Mesothelial cell of epicardium (in vitro differentiated cells): ENCODE data around the gene SDK1. TPM values are rescaled to one million over a fixed set of nuclear protein-coding genes. Genes with fewer than 3 reads are reported as not detected.

ENCODE experiments used
- DNase-seq, 2 experiments: peaks; one replicate each; pipeline ENCODE4 v3.0.0; 2021; ENCODE audit warnings: low spot score in 2 of 2; ENCODE audit not compliant: unreplicated experiment in 2 of 2
- H3K27ac Mint-ChIP-seq: 2 replicates; pipeline ENCODE4 v1.8.0; 2021; ENCODE audit warnings: mixed read lengths
- H3K27me3 Mint-ChIP-seq: 2 replicates; pipeline ENCODE4 v1.8.0; 2021; ENCODE audit warnings: low read depth, mixed read lengths
- H3K36me3 Mint-ChIP-seq: 2 replicates; pipeline ENCODE4 v1.8.0; 2021; ENCODE audit warnings: mixed read lengths
- H3K4me1 Mint-ChIP-seq: 2 replicates; pipeline ENCODE4 v1.8.0; 2021; ENCODE audit warnings: mixed read lengths
- H3K4me3 Mint-ChIP-seq: 2 replicates; pipeline ENCODE4 v1.8.0; 2021; ENCODE audit warnings: mild to moderate bottlenecking, moderate library complexity, mixed read lengths
- H3K9me3 Mint-ChIP-seq: 2 replicates; pipeline ENCODE4 v1.8.0; 2021; ENCODE audit warnings: mixed read lengths
- CTCF ChIP-seq: fragments of 200-600 bp; sonication (generic); IDR thresholded peaks from one replicate; pipeline ENCODE4 v1.5.0; 2021; ENCODE audit warnings: antibody characterized with exemption; ENCODE audit not compliant: unreplicated experiment
- total RNA-seq: library from RNA; stranded (reverse); gene quantifications from 3 replicates; pipeline ENCODE4 v1.2.1, GENCODE V29; 2021

Gene SDK1
- total RNA-seq, 1 donor from 2014 or later, result 12.8 TPM

- H3K4me1 Mint-ChIP-seq, result peaks cover 50% of the 10 kb centered on the region
- no peaks in the 10 kb centered on the region for H3K9me3 Mint-ChIP-seq
- H3K27me3 Mint-ChIP-seq, result no peaks in the 10 kb centered on the region
- peak overlapping the region; percentile 40 for H3K27ac Mint-ChIP-seq
- H3K4me3 Mint-ChIP-seq, result no peak overlapping the region
- no peak for DNase-seq
- no peak for TF ChIP-seq CTCF
- H3K36me3 Mint-ChIP-seq, result no peaks in the 10 kb centered on the region
Observed at GRCh38 chr7:3469641-3470040, 168.6 kb downstream of the SDK1 start.

- peaks cover 12% of the 10 kb centered on the region for H3K4me1 Mint-ChIP-seq
- H3K9me3 Mint-ChIP-seq, result peaks cover 6% of the 10 kb centered on the region
- H3K27me3 Mint-ChIP-seq, result no peaks in the 10 kb centered on the region
Observed at GRCh38 chr7:3480197-3480596, 179.1 kb downstream of the SDK1 start.

GRCh38 chr7:3481435-3481834, 180.4 kb downstream of the SDK1 start:
- Mint-ChIP-seq H3K4me1 (peaks cover 11% of the 10 kb centered on the region), H3K36me3 (peaks cover 3% of the 10 kb centered on the region), H3K4me3 (no peak overlapping the region), H3K27me3 (no peaks in the 10 kb centered on the region), H3K9me3 (peaks cover 13% of the 10 kb centered on the region), H3K27ac (no peak overlapping the region)
- TF ChIP-seq CTCF, result no peak
- no peak for DNase-seq

More at GRCh38 chr7:3480197-3480596, 179.1 kb downstream of the SDK1 start:
- no peak for TF ChIP-seq CTCF
- DNase-seq, result no peak
- Mint-ChIP-seq H3K4me3 (no peak overlapping the region), H3K36me3 (peaks cover under 1% of the 10 kb centered on the region), H3K27ac (no peak overlapping the region)

GRCh38 chr7:3482147-3482921, 181.3 kb downstream of the SDK1 start:
- H3K36me3 Mint-ChIP-seq, result peaks cover 3% of the 10 kb centered on the region
- H3K4me3 Mint-ChIP-seq, result no peak overlapping the region
- no peak for DNase-seq
- no peaks in the 10 kb centered on the region for H3K27me3 Mint-ChIP-seq
- peaks cover 11% of the 10 kb centered on the region for H3K4me1 Mint-ChIP-seq
- H3K27ac Mint-ChIP-seq, result no peak overlapping the region
- TF ChIP-seq CTCF, result no peak
- H3K9me3 Mint-ChIP-seq, result peaks cover 14% of the 10 kb centered on the region

GRCh38 chr7:3486841-3487240, 185.8 kb downstream of the SDK1 start:
- Mint-ChIP-seq H3K27me3 (no peaks in the 10 kb centered on the region), H3K4me1 (peaks cover 8% of the 10 kb centered on the region), H3K27ac (no peak overlapping the region), H3K9me3 (peaks cover 14% of the 10 kb centered on the region), H3K4me3 (no peak overlapping the region), H3K36me3 (peaks cover 3% of the 10 kb centered on the region)
- no peak for TF ChIP-seq CTCF
- no peak for DNase-seq
